Limb (tissue), 2 donors: ENCODE results near the gene UBE2K.
"Not testable (repeated sequence)": the region's sequence is repeated elsewhere in the genome, so short reads cannot be mapped to it uniquely, and the experiment has no call there.

Source experiments
- DNase-seq, 2 donors: peaks; one replicate each; pipeline ENCODE4 v3.0.0-alpha.2; 2016; ENCODE audit errors: extremely low spot score in 2 of 2

UBE2K gene

GRCh38 chr4:39697740-39698423 is at the start of gene UBE2K:
Gene UBE2K, plus strand, starts transcription at chr4:39698136. Its CDS starts 192 bp downstream, at chr4:39698328.
- peak; percentile 90 to 93 for DNase-seq

GRCh38 chr4:39648213-39648612 is 49.7 kb upstream of the UBE2K start:
- no peak for DNase-seq

- no peak for DNase-seq
Observed at GRCh38 chr4:39648827-39649558, 48.9 kb upstream of the UBE2K start.

GRCh38 chr4:39649639-39650265 is 48.2 kb upstream of the UBE2K start:
- no peak for DNase-seq

- DNase-seq, result not testable (repeated sequence)
Observed at GRCh38 chr4:39651586-39651985, 46.4 kb upstream of the UBE2K start.

- DNase-seq, result no peak
Observed at GRCh38 chr4:39655211-39655610, 42.7 kb upstream of the UBE2K start.

- DNase-seq, result no peak
Observed at GRCh38 chr4:39655876-39656275, 42.1 kb upstream of the UBE2K start.

- not testable (repeated sequence) for DNase-seq
Observed at GRCh38 chr4:39656638-39657037, 41.3 kb upstream of the UBE2K start.

- no peak for DNase-seq
Observed at GRCh38 chr4:39657465-39657864, 40.5 kb upstream of the UBE2K start.

GRCh38 chr4:39658756-39659155 is 39.2 kb upstream of the UBE2K start:
- DNase-seq, result no peak

- DNase-seq, result no peak
Observed at GRCh38 chr4:39660045-39660444, 37.9 kb upstream of the UBE2K start.

GRCh38 chr4:39660757-39661156 is 37.2 kb upstream of the UBE2K start:
- DNase-seq, result no peak

GRCh38 chr4:39662683-39663082 is 35.3 kb upstream of the UBE2K start:
- DNase-seq, result no peak

- DNase-seq, result no peak
Observed at GRCh38 chr4:39664828-39665731, 32.9 kb upstream of the UBE2K start.

GRCh38 chr4:39667706-39668105 is 30.2 kb upstream of the UBE2K start:
- DNase-seq, result no peak

GRCh38 chr4:39668887-39669286 is 29.0 kb upstream of the UBE2K start:
- DNase-seq, result no peak

- DNase-seq, result not testable (repeated sequence)
Observed at GRCh38 chr4:39670296-39670695, 27.6 kb upstream of the UBE2K start.

GRCh38 chr4:39675681-39676080 is 22.3 kb upstream of the UBE2K start:
- not testable (repeated sequence) for DNase-seq

GRCh38 chr4:39681003-39681402 is 16.9 kb upstream of the UBE2K start:
- DNase-seq, result not testable (repeated sequence)

GRCh38 chr4:39682138-39682537 is 15.8 kb upstream of the UBE2K start:
- DNase-seq, result no peak

GRCh38 chr4:39685990-39686389 is 11.9 kb upstream of the UBE2K start:
- DNase-seq, result no peak
